ENCODE measurements around the gene CYSRT1. TPM values are rescaled to one million over a fixed set of nuclear protein-coding genes. Genes with fewer than 3 reads are reported as not detected.

CYSRT1 gene
- total RNA-seq, 1 donor from 2014 or later = 1.3 TPM

DNA sequence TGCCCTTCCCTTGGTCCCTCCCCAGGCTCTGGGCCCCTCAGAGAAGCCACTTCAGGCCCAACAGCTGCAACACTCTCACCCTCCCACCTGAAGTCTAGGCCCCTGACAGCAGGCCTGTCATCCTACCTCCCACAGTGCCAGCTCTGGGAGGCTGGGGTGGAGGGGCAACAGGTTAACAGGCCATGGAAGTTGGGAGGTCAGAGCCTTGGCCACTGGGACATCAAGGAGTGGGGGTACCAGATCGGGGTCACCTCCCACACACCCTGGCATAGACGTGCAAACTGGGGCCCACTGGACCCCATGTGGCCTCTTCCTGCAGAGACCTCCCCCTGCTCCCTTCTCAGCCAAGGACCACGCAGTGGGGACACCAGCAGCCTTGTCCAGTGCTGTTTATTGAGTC, 33.7 kb upstream of the CYSRT1 start:
- DNase-seq (ENCODE audit: low read depth) (no peak), FAIRE-seq (no peak)
- no peaks in the 10 kb centered on the region for H3K36me3 ChIP-seq (ENCODE audit: insufficient read depth, low read length)
- H3K79me2 ChIP-seq (ENCODE audit: insufficient read depth, low read length) = peaks cover 78% of the 10 kb centered on the region
- Mint-ChIP-seq H3K4me3 (ENCODE audit: unreplicated experiment) (peak overlapping the region; percentile 77), H3K27me3 (ENCODE audit: low read depth, unreplicated experiment) (no peaks in the 10 kb centered on the region), H3K9me3 (ENCODE audit: unreplicated experiment) (no peaks in the 10 kb centered on the region), H3K27ac (ENCODE audit: unreplicated experiment) (no peak overlapping the region), H3K36me3 (ENCODE audit: low read depth, unreplicated experiment) (peaks cover 5% of the 10 kb centered on the region), H3K4me1 (ENCODE audit: low read depth, unreplicated experiment) (peaks cover 21% of the 10 kb centered on the region)
- H3K9me3 ChIP-seq (ENCODE audit: insufficient read depth, low read depth, low read length) = no peaks in the 10 kb centered on the region
- H3K4me1 ChIP-seq (ENCODE audit: insufficient read depth, low read length) = peaks cover 19% of the 10 kb centered on the region
- H4K20me1 ChIP-seq (ENCODE audit: insufficient read depth, low read length) = peaks cover 80% of the 10 kb centered on the region
- H3K27ac ChIP-seq (ENCODE audit: low read depth, low read length) = no peak overlapping the region
- H2AFZ ChIP-seq (ENCODE audit: low read depth, low read length) = no peak overlapping the region
- no peak overlapping the region for H3K4me3 ChIP-seq (ENCODE audit: insufficient read depth, low read depth, low read length)
- no peaks in the 10 kb centered on the region for H3K27me3 ChIP-seq (ENCODE audit: insufficient read depth, low read length)
- no peak overlapping the region for H3K9ac ChIP-seq (ENCODE audit: low read length)
- TF ChIP-seq CTCF (IDR thresholded peaks at IDR 0.05; ENCODE audit: insufficient read depth, low read depth, low read length) (no peak), EZH2 (IDR thresholded peaks at IDR 0.05; ENCODE audit: insufficient read depth, low read length) (no peak)
- no peak overlapping the region for H3K4me2 ChIP-seq (ENCODE audit: low read length)

- no peaks in the 10 kb centered on the region for H3K36me3 ChIP-seq (ENCODE audit: insufficient read depth, low read length)
- no peak overlapping the region for H3K27ac ChIP-seq (ENCODE audit: low read depth, low read length)
- H2AFZ ChIP-seq (ENCODE audit: low read depth, low read length) = no peak overlapping the region
- H3K4me3 Mint-ChIP-seq (ENCODE audit: unreplicated experiment) = no peak overlapping the region
- FAIRE-seq = no peak
- no peak for DNase-seq (ENCODE audit: low read depth)
- TF ChIP-seq CTCF (IDR thresholded peaks at IDR 0.05; ENCODE audit: insufficient read depth, low read depth, low read length) (no peak), EZH2 (IDR thresholded peaks at IDR 0.05; ENCODE audit: insufficient read depth, low read length) (no peak)
- peaks cover 19% of the 10 kb centered on the region for H3K4me1 ChIP-seq (ENCODE audit: insufficient read depth, low read length)
- H3K4me3 ChIP-seq (ENCODE audit: insufficient read depth, low read depth, low read length) = no peak overlapping the region
- H3K9me3 Mint-ChIP-seq (ENCODE audit: unreplicated experiment) = no peaks in the 10 kb centered on the region
- no peaks in the 10 kb centered on the region for H3K27me3 Mint-ChIP-seq (ENCODE audit: low read depth, unreplicated experiment)
- no peak overlapping the region for H3K4me2 ChIP-seq (ENCODE audit: low read length)
- H3K27me3 ChIP-seq (ENCODE audit: insufficient read depth, low read length) = no peaks in the 10 kb centered on the region
- no peaks in the 10 kb centered on the region for H3K9me3 ChIP-seq (ENCODE audit: insufficient read depth, low read depth, low read length)
- H3K4me1 Mint-ChIP-seq (ENCODE audit: low read depth, unreplicated experiment) = peaks cover 14% of the 10 kb centered on the region
- peaks cover 78% of the 10 kb centered on the region for H4K20me1 ChIP-seq (ENCODE audit: insufficient read depth, low read length)
- H3K27ac Mint-ChIP-seq (ENCODE audit: unreplicated experiment) = no peak overlapping the region
- H3K79me2 ChIP-seq (ENCODE audit: insufficient read depth, low read length) = peaks cover 76% of the 10 kb centered on the region
- H3K36me3 Mint-ChIP-seq (ENCODE audit: low read depth, unreplicated experiment) = peaks cover under 1% of the 10 kb centered on the region
- H3K9ac ChIP-seq (ENCODE audit: low read length) = no peak overlapping the region
These were observed 33.1 kb upstream of the CYSRT1 start for GRCh38 chr9:137191691-137192447.

DNA sequence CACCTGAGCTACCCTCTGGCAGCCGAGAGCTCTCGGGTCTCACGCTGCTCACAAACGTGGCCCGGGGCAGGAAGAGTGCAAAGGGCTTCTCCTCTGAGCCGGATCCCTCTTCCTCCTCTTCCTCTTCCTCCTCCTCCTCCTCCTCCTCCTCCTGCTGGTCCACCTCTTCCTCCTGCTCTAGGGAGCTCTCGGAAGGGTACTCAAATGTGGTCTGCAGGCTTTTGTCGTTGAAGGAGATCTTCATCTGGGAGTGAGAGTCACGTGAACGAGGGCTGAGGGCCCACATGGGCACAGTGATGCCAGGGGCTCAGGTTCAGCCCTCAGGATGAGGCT, 32.6 kb upstream of the CYSRT1 start:
- Histone ChIP-seq H3K27ac (ENCODE audit: low read depth, low read length) (no peak overlapping the region), H3K9ac (ENCODE audit: low read length) (no peak overlapping the region), H3K27me3 (ENCODE audit: insufficient read depth, low read length) (no peaks in the 10 kb centered on the region), H4K20me1 (ENCODE audit: insufficient read depth, low read length) (peaks cover 77% of the 10 kb centered on the region), H3K79me2 (ENCODE audit: insufficient read depth, low read length) (peaks cover 74% of the 10 kb centered on the region), H3K36me3 (ENCODE audit: insufficient read depth, low read length) (no peaks in the 10 kb centered on the region), H3K4me3 (ENCODE audit: insufficient read depth, low read depth, low read length) (no peak overlapping the region), H3K4me1 (ENCODE audit: insufficient read depth, low read length) (peaks cover 16% of the 10 kb centered on the region), H2AFZ (ENCODE audit: low read depth, low read length) (no peak overlapping the region), H3K9me3 (ENCODE audit: insufficient read depth, low read depth, low read length) (no peaks in the 10 kb centered on the region), H3K4me2 (ENCODE audit: low read length) (no peak overlapping the region)
- Mint-ChIP-seq H3K36me3 (ENCODE audit: low read depth, unreplicated experiment) (no peaks in the 10 kb centered on the region), H3K27ac (ENCODE audit: unreplicated experiment) (no peak overlapping the region), H3K27me3 (ENCODE audit: low read depth, unreplicated experiment) (no peaks in the 10 kb centered on the region), H3K9me3 (ENCODE audit: unreplicated experiment) (no peaks in the 10 kb centered on the region), H3K4me1 (ENCODE audit: low read depth, unreplicated experiment) (peaks cover 13% of the 10 kb centered on the region), H3K4me3 (ENCODE audit: unreplicated experiment) (no peak overlapping the region)
- no peak for TF ChIP-seq EZH2 (IDR thresholded peaks at IDR 0.05; ENCODE audit: insufficient read depth, low read length)
- TF ChIP-seq CTCF (IDR thresholded peaks at IDR 0.05; ENCODE audit: insufficient read depth, low read depth, low read length) = no peak
- DNase-seq (ENCODE audit: low read depth) (no peak), FAIRE-seq (no peak)
